ENCODE results near the gene RMDN2.

- TF ChIP-seq CTCF (IDR thresholded peaks at IDR 0.05) (no peak), POLR2A (IDR thresholded peaks at IDR 0.05) (no peak)
These were observed 96.5 kb downstream of the RMDN2 start for GRCh38 chr2:38021589-38021988.

Data from uterus (tissue), 2 donors.